ENCODE data around the gene PRKCH.
A peak's percentile ranks its signal among the peaks of the same experiment; 100 is the strongest.

The PRKCH gene

DNA sequence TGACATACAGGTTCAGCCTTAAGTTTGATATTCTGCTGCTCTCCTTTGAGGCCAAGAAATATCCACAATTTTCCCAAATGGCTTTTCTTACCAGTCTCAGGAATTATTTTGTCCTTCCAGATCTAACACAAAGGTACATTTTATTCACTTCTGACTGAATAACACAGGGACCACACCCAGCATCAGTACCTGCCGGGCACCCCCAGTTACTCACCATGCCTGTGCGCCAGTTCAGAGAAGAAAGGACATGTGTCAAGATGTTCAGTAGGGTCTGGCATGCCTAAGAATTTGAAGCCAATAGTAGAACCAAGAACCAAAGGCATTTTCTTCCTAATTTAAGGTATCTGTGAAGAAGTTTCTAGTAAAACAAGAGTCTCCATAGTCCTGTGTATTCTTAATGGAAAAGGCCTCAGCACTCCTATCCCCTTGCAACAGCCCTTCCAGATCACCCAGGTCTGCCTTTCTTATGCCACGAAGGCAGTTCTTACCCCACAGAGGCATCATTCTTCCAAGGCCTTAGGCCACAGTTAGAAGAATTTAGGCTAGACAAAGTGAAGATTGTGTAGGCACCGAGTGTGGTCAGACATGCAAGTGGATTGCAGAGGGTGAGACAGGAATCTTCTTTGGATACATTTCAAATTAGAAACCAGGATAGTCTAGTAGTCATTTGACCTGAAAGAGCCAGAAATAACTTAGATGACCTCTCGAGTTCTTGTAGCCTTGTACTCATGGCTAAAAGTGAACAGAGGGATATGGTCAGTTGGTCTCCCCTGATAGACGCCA lies 233.9 kb downstream of the PRKCH start:
- no peak for DNase-seq (ENCODE audit: low spot score)

DNA sequence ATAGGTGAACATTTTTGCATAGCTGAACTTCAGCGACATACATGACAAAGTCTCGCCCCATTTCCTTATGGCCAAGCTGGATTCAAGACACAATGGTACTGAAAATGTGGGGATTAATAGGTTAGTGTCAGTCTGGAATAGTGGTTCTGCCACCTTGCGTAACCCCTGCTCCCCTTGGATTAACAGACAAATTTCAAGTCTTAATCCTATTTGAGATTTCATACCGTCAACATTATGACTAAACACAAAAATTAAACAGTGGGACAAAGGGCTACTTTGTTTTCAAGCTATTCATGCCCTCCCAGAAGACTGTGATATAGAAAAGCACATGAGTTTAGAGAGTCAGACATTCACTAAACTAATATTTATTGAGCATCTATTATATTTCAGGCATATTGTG lies 235.1 kb downstream of the PRKCH start:
- no peak for DNase-seq (ENCODE audit: low spot score)

DNA sequence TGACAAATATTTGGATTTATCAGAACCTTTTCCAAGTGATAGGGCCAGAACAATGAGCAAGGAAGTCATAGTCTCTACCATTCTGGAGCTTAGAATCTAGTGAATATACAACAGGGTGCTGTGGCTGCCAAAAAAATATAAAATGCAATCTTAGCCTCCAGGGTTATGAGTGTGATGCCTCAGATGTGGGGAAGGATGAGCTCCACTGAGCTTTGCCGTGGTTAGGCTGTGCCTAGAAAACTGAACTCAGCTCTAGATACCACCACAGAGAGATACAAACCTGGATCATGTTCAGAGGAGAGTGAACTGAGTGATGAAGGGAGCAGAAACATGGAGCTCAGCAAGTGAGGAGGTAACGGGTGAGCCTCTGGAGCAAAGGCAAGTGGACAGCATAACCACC lies 235.9 kb downstream of the PRKCH start:
- DNase-seq (ENCODE audit: low spot score), result no peak

DNA sequence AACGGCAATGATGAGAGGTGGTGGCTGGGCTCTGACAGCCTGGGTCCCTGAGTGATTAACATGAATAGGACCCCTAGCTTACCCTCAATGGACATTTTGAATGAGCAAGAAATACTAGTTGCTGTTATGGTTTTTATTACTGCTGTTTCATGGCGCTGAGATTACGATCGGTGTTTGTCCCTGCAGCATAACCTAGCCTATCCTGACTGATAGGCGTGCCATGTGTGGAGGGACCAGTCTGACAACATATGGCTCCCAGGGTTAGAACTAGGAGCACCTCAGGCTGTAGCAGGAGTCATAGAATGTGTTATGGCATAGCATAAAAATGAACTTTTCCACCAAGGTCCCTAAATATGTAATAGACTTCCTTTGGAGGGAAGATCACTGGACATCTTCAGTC lies 236.5 kb downstream of the PRKCH start:
- no peak for DNase-seq (ENCODE audit: low spot score)

DNA sequence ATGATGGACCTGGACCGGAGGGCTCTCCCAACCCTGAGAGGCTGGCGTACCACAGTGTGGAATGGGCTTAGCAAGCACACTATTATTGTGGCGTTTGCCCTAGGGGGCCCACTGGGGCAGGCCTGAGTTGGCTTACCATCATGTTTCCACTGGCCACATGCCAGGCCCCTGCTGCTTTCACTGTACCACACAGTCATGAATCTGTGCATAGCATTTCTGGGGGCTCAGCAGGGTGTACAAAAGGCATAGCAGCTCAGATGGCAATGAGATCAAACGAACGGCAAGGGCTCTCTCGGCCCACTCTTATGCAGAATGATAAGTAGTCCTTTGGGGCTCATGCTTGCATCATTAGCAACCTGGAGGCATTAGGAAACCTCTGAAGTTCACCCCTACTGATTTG lies 236.9 kb downstream of the PRKCH start:
- no peak for DNase-seq (ENCODE audit: low spot score)

DNA sequence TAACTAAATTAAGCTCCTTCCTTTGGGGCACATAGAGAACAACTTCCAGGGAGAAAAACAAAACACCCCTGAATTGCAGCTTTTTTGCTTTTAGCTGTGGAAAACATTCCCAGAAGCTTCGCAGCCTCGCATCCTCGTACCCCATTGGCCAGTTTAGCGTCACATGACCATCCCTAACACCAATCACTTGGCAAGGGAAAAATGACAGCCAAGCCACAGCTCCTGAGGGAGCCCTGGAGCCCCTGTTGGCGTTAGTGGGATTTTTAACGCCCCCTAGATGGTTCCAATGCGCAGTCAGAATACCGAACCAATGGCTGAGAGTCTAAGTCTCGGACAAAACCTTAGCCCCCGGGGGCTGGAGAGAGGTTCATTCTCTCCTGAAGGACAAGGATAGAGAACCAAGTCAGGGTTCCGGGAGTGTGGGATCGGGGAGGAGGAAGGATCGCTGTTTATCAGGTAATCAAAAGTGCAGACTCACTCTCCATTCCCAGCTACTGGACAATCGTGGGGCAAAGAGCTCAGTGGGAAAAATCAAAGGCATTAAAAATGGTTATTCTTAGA lies 238.3 kb downstream of the PRKCH start:
- DNase-seq (ENCODE audit: low spot score), result no peak

DNA sequence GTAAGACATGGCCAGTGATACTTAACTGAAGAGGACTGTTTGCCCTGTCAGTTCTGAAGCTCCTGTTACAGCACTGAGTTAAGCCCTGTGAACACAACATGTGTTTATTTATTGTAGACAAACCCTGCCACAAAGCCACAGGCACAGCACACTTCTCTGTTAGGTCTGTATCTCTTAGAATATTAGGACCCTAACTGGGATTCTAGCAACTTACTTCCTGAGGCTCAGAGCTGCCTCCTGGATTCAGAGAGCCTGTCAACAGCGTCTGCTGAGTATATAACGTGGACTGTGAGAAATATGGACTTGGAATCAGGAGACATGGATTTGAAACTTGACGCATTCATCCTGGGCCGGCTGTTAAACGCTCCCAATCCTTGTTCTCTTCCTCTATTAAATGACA lies 238.9 kb downstream of the PRKCH start:
- no peak for DNase-seq (ENCODE audit: low spot score)

DNA sequence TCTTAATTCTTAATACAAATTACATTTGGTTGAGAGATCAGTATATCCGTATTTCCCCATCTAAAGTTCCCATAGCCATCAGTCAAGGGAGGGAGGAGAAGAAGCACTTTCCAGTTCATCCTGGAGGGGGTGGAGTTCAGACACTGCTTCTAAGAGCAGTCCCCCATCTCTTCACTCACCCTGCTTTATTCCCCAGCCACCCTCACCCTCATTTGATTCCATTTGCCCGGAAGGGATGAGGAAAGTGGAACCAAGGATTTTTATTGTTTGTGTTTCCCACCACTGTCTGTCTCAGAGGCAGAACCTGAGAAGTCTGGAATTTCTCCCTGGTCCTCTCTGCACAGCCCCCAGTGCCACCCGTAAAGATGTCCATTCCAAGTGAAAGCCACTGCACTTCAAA lies 239.7 kb downstream of the PRKCH start:
- DNase-seq (ENCODE audit: low spot score), result no peak

DNA sequence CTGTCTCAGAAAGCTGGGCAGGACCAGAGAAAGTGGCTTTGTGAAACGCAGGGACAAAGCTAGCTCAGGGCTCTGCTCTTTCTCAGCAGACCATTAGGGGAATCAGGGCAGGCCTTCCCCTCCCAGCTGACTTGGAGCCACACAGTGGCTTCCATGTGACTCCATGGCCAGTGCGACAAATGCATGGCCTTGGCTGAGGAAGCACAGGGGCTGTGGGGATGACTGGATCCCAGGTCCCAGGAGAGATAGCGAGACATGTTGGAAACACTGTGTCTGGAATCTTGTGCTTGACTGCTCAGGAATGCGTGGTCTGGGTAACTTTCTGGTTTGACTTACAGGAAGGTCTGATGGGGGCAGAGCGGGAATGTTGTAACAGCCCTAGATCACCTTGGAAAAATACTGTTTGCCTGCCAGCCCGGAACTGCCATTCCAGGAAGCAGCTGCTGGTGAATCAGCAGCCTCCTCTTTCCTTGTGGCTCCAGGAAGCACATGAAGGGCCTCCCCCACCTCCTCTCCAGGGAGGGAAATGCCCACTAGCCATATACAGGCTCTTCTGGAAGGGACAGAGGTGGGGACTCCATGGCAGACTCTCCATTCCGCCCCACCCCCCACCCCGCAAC lies 240.4 kb downstream of the PRKCH start:
- DNase-seq (ENCODE audit: low spot score), result peak; percentile 65

DNA sequence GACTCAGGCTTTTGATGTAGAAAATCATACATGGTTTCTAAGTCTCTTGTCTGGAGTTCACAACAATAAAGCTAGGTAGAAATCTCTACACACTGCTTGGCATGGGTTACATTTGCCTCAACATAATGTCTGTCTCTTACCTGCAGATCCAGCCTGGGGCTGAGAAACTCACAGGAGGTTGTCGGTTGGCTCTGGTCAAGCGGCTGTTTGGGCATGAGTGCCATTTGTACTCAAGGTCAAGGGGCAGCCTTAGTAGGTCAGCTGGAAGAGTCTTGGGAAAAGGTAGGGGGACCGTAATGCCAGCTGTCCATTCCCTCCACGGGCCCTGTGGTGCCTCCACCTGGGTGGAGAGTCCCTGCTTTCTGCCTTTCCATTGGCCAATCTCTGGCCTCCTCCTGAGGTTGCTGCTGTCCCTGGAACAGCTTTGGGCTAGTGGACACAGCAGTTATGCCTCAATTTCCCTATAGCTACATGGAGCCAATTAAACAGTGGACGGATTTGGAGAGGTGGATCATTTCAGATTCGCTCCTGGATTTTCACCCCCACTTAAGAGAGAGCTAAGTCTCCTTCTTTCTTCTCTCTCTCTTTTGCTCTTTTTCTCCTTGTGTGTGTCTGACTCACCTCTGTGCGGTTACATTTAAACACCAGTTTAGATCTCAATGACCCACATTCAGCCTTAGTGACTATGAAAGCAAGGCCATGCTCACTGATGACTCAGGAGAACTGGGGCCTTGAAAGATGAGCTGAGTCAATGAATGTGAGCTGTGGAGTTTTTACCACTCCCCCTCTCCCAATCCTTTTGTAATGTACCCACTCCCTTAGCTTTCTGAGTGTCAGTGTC lies 241.2 kb downstream of the PRKCH start:
- DNase-seq (ENCODE audit: low spot score), result no peak

DNA sequence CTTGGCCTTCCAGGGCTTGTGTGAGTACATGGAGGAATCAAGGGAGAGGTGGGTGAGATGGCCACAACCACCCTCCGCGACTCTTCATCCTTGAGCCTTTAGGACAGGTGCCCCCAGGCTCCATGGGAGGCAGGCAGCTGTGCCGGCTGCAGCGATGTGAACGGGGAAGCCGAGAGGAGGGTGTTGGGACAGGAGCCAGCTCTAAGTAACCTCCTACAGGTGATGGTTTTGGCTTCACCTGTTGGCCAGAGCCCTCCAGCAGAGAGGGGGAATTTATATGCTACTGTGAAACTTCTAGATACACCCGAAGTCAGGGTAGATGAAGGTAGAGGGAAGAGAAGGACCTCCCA lies 241.8 kb downstream of the PRKCH start:
- DNase-seq (ENCODE audit: low spot score), result no peak

DNA sequence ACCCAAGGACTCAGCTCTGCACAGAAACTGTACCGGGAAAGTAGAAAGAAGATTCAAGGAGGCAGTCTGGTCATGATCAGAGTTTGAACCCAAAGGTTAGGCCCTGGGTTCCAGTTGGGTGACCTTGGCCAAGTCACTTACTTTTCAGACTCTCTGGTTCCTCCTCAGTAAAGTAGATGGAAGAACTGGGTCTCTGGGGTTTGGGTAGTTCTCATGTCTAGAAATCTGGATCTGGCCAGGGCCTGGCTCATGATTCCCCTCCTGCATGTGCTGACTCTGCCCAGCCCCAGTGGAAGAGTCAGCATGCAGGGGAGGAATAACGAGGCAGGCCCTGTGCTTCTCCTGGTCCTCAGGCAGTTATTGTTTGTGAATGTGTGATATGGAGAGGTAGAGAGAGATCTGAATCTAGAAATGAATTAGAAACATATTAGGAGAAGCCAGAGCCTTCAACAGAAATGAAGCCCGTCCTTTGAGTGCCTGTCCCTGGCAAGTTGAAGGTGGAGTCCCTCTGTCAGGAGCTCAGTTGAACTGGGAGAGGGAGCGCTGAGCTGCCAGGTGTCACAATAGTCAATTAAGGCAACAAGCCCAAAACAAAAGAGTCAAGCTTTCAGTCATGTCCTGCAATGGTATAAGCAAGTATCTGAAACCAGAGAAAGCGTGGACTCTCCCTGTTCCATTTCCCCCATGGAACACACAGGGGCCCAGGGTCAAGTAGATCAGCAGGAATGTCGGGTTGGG lies 242.7 kb downstream of the PRKCH start:
- DNase-seq (ENCODE audit: low spot score), result no peak

DNA sequence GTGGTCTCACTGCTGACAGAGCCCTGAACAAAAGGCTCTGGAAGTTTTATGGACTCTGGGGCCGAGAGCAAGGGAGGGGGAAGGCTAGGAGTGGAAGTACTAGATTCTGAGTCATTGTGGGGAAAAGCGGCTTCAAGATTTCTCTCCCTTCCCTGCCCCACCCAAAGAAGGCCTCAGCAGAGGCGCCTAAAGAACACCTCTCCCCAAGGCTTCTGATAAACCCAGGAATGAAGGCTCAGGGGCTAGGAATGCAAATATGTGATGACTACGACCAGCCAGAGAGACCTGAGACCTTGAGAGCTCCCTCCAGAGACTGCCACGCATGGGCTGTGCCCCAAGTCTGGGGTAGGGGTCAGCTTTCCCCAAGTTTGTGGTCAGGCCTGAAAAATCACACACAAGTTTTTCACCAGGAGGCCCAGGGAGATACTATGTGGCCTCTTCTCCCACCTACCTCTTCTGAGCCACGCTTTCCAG lies 243.3 kb downstream of the PRKCH start:
- DNase-seq (ENCODE audit: low spot score), result no peak

DNA sequence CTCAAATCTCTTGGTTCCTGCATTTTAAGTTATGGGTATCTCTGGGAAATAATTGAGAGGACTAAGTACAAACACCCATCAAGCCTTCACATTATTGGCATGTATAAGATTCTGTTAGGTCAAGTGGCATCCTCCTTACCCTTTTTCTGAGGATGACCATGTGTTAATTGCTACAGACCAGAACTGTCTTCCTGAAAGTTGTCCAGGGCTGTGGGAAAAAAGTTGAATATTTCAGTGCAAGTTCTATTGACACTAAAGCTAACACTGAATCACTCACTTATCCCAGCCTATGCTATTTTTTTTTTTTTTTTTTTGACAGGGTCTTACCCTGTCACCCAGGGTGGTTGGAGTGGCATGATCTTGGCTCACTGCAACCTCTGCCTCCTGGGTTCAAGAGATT lies 243.8 kb downstream of the PRKCH start:
- no peak for DNase-seq (ENCODE audit: low spot score)

DNA sequence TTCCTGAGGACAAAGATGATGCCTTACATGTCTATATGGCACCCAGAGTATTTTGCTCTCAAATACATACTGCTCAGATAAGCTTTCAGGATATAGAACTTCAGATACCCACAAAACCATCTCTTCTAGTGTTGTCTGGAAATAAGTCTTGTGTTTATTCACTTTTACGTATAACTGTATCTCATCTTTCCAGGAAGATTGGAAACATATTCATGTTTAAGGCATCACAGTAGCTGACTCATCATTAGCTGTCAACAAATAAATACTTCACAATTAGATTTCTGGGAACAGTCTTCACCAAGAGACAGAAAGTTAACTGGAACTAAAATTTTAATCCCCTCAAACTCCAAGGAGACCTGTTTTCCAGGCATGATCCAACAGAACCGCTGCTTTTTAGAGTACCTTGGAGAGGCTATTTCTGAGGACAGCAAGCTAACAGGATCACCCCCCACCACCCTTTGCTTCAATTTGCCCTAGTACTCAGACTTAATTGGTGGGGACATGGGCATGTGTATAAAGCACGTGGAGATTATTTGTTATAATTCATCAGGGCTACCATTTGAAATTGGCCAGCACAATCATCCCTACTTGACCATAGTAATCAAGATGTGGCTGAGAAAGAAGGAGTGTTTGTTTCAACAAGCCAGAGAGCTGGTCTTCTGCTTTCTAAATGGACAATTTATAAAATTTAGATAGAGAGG lies 244.6 kb downstream of the PRKCH start:
- no peak for DNase-seq (ENCODE audit: low spot score)

DNA sequence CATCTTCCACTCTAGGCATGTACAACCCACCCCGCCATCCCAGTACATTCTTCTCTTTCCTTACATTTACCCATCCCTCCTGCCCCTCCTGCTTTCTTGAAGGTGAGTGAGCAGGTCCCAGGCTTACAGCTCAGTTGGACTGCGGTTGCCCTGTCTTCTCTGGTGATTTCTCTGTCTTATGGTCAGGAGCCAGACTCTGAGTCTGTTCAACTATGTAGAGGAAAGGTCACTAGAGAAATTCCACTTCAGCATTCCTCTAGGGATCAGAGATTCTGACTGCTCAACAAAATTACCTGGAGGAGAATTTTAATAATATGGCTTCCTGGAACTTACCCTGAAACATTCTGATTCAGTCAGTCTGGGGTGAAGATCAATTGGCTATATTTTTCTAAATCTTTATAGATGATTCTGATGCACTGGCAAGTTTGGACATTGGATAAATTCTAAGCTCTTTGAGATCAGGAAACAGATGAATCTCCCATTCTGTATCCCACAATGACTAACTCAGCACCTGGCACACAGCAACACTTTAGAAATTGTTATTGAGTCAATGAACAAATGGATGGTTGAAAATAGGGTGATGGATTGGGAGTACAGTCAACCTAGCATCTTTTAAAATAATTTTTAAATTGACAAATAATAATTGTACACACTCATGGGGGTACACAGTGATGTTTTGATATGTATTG lies 245.3 kb downstream of the PRKCH start:
- no peak for DNase-seq (ENCODE audit: low spot score)

DNA sequence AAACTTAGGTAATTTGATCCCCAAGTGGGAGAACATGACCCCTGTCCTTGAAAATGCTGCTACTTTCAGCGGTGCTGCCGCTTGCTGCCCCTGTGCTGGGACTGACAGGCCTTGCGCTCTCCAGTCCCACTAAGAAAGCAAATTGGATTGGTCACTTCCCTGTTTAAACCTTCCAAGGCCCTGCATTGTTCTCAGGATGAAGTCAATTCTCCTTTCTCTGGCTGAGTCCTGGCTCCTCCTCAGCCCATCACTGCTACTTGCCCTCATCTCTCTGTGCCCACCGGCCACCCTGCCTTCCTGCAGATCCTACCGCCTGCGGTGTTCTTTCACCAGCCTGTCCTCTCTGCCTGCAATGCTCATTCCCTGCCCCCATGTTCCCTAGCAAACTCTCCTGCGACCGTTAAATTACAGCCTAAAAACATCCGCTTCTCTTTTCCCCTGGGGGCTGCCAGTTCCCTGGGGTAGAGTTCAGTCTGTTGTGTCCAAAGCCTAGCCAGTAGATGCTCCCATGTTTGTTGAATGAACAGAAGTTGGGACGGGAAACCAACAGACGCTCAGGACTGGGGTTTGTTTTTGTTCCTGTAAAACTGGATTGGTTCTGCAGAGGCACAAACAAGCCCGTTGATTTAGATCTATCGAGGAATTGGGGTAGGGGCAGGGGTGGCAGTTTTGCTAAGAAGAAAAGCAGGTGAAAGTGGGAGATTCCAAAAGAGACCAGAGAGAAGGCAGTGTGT lies 246.6 kb downstream of the PRKCH start:
- DNase-seq (ENCODE audit: low spot score), result no peak

DNA sequence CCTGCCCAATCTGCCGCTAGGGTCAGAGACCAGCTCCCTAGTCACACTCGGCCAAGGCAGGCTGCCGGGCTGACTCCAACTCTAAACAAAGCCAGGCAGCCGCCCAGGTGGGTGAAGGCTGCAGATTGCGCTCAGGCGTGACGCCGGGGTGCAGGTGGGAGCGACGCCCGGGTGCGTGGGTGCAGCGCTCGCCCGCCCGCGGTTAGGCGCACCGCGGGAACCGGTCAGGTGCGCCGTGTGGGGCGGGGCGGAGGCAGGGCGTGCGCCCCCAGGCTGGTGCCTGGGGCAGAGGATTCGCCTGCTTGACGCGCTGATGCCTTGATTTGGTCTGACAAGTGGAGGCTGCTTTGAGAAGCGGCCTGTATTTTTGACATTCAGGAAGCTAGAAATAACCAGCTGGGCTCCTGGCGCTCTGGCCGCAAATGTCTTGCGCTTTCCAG lies 247.2 kb downstream of the PRKCH start:
- no peak for DNase-seq (ENCODE audit: low spot score)

DNA sequence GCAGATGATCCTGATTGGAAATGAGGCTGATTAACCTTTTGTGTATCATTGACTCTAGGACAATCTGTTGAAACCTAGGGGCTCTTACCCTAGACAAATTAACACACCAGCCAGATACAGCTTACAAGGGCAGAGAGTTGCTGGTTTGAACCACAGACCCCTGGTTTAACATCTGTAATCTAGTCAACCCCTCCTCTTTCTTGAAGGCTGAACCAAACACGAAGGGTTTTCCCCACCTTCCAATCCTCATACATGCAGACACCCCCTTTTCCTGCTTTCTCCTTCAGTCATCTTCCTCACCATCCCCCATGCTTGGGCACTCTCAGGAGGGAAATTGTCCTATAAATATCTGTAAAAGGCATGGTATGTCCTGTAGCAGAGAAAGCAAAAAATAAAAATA lies 247.9 kb downstream of the PRKCH start:
- no peak for DNase-seq (ENCODE audit: low spot score)
